Ascending aorta (tissue), 2 donors: ENCODE data around the gene CPSF3. TPM values are rescaled to one million over a fixed set of nuclear protein-coding genes. Genes with fewer than 3 reads are reported as not detected.

Experiments used
- DNase-seq, 2 donors: peaks; one replicate each; pipeline ENCODE4 v3.0.0-alpha.2; 2019; ENCODE audit warnings: low spot score in 2 of 2
- H3K27ac ChIP-seq, 2 donors: fragments of 200-600 bp; sonication (generic); one replicate each; pipeline ENCODE4 v1.5.1; 2016 to 2017; ENCODE audit warnings: mild to moderate bottlenecking in 1 of 2
- H3K27me3 ChIP-seq: fragments of 200-600 bp; sonication (generic); one replicate; pipeline ENCODE4 v1.5.1; 2017
- H3K36me3 ChIP-seq, 2 donors: fragments of 200-600 bp; sonication (generic); one replicate each; pipeline ENCODE4 v1.5.1; 2016
- H3K4me1 ChIP-seq, 2 donors: fragments of 200-600 bp; sonication (generic); one replicate each; pipeline ENCODE4 v1.5.1; 2016 to 2017; ENCODE audit warnings: mild to moderate bottlenecking in 1 of 2
- H3K4me3 ChIP-seq, 2 donors: fragments of 200-600 bp; sonication (generic); one replicate each; pipeline ENCODE4 v1.5.1; 2016 to 2017; ENCODE audit warnings: mild to moderate bottlenecking in 1 of 2
- H3K9me3 ChIP-seq, 2 donors: fragments of 200-600 bp; sonication (generic); one replicate each; pipeline ENCODE4 v1.5.1; 2016
- CTCF ChIP-seq, 3 experiments: fragments of 200-600 bp in 2 of 3; fragments of 450-650 bp in 1 of 3; sonication (generic) in 2 of 3; IDR thresholded peaks; one replicate each; pipeline ENCODE4 v1.5.1; 2016 to 2019; ENCODE audit warnings: antibody characterized with exemption in 3 of 3, mild to moderate bottlenecking in 1 of 3, moderate library complexity in 1 of 3
- intact Hi-C: fragments of 100-400 bp; cut with DNase I; formaldehyde crosslinking; loops from one replicate; pipeline ENCODE4 v1.15.1; 2023
- total RNA-seq: library from RNA; depleted of rRNA; stranded (reverse); fragments of >200 nt; gene quantifications from one replicate; pipeline ENCODE4 v1.1.0, GENCODE V29; 2016

CPSF3 gene
- total RNA-seq, 1 donor from 2014 or later: 5.3 TPM

- Histone ChIP-seq H3K27me3 (no peaks in the 10 kb centered on the region), H3K4me1 (no peaks in the 10 kb centered on the region), H3K36me3 (peaks cover 16% of the 10 kb centered on the region in 2 donors), H3K27ac (no peak overlapping the region), H3K4me3 (no peak overlapping the region), H3K9me3 (no peaks in the 10 kb centered on the region)
- intact Hi-C loops: no loop called here
- no peak for TF ChIP-seq CTCF (IDR thresholded peaks at IDR 0.05)
- DNase-seq: no peak
These were observed 37.1 kb downstream of the CPSF3 start for GRCh38 chr2:9460441-9461017.

GRCh38 chr2:9461079-9461478 lies 37.6 kb downstream of the CPSF3 start:
- H3K4me3 ChIP-seq: no peak overlapping the region
- intact Hi-C loops: no loop called here
- no peaks in the 10 kb centered on the region for H3K4me1 ChIP-seq
- H3K9me3 ChIP-seq: no peaks in the 10 kb centered on the region
- no peaks in the 10 kb centered on the region for H3K27me3 ChIP-seq
- no peak overlapping the region for H3K27ac ChIP-seq
- no peak for TF ChIP-seq CTCF (IDR thresholded peaks at IDR 0.05)
- no peak for DNase-seq
- peaks cover 14 to 15% of the 10 kb centered on the region in 2 donors for H3K36me3 ChIP-seq

GRCh38 chr2:9462313-9462712 lies 38.9 kb downstream of the CPSF3 start:
- peaks cover 14 to 15% of the 10 kb centered on the region in 2 donors for H3K36me3 ChIP-seq
- TF ChIP-seq CTCF (IDR thresholded peaks at IDR 0.05): no peak
- intact Hi-C loops: no loop called here

GRCh38 chr2:9462886-9463697 lies 39.6 kb downstream of the CPSF3 start:
- no peak overlapping the region for H3K27ac ChIP-seq

More at GRCh38 chr2:9462313-9462712, 38.9 kb downstream of the CPSF3 start:
- no peaks in the 10 kb centered on the region for H3K9me3 ChIP-seq
- H3K27me3 ChIP-seq: no peaks in the 10 kb centered on the region
- H3K27ac ChIP-seq: no peak overlapping the region
- H3K4me1 ChIP-seq: no peaks in the 10 kb centered on the region
- H3K4me3 ChIP-seq: no peak overlapping the region
- no peak for DNase-seq

GRCh38 chr2:9463698-9464034 lies 40.2 kb downstream of the CPSF3 start:
- DNase-seq: no peak

More at GRCh38 chr2:9462886-9463697, 39.6 kb downstream of the CPSF3 start:
- no peak for TF ChIP-seq CTCF (IDR thresholded peaks at IDR 0.05)
- DNase-seq: no peak
- H3K36me3 ChIP-seq: peaks cover 14 to 15% of the 10 kb centered on the region in 2 donors
- H3K9me3 ChIP-seq: no peaks in the 10 kb centered on the region
- H3K4me1 ChIP-seq: no peaks in the 10 kb centered on the region
- intact Hi-C loops: no loop called here
- H3K4me3 ChIP-seq: no peak overlapping the region
- no peaks in the 10 kb centered on the region for H3K27me3 ChIP-seq

More at GRCh38 chr2:9463698-9464034, 40.2 kb downstream of the CPSF3 start:
- H3K36me3 ChIP-seq: peaks cover 14 to 15% of the 10 kb centered on the region in 2 donors
- H3K4me1 ChIP-seq: no peaks in the 10 kb centered on the region
- no peak for TF ChIP-seq CTCF (IDR thresholded peaks at IDR 0.05)
- no peaks in the 10 kb centered on the region for H3K27me3 ChIP-seq
- no peak overlapping the region for H3K4me3 ChIP-seq
- intact Hi-C loops: no loop called here
- H3K27ac ChIP-seq: no peak overlapping the region
- H3K9me3 ChIP-seq: no peaks in the 10 kb centered on the region
